ENCODE results near the gene MXRA7. TPM values are rescaled to one million over a fixed set of nuclear protein-coding genes. Genes with fewer than 3 reads are reported as not detected.

Gene MXRA7
- total and polyA plus RNA-seq, 2 donors (not counting 3 experiments of a cell fraction or from before 2014, with no cell fraction given) = 49.5 to 95.8 TPM

DNA sequence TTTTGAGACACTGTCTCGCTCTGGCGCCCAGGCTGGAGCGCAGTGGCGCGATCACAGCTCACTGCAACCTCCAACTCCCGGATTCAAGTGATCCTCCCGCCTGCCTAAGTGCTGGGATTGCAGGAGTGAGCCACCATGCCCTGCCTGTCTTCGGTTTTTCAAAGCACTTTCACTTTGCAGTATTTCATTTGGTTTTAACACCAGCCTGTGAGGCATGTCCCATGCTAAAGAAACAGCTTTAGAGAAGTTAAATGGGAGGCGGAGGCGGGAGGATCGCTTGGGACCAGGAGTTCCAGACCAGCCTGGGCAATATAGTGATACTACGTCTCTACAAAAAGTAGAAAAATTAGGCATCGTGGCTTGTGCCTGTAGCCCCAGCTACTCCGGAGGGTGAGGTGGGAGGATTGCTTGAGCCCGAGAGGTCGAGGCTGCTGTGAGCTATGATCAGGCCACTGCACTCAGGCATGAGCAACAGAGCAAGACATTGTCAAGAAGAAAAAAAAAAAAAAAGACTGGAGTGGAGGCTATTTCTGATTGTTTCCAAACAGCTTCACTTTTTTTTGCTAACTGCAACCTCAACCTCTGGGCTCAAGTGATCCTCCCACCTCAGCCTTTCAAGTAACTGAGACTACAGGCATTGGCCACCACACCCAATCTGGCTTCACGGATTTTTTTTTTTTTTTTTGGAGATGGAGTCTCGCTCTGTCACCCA lies 17.1 kb upstream of the MXRA7 start:
- no TSS peak for BruUV-seq (replicated peaks)
- H3K4me1 ChIP-seq (ENCODE audit: control insufficient read depth, extremely low read depth, insufficient read depth, low read length) = peaks cover 20% of the 10 kb centered on the region
- H3K27ac ChIP-seq (ENCODE audit: insufficient read depth, low read depth, low read length) = peak overlapping the region; percentile 85
- peak overlapping the region in 2 of 3 experiments; percentile 72 to 99 for H3K4me3 ChIP-seq (replicated peaks in 1 of 3; ENCODE audit: insufficient read depth in 1 of 3, low read depth in 1 of 3, low read length in 3 of 3)
- H3K9me3 ChIP-seq (replicated peaks; ENCODE audit: control insufficient read depth, insufficient read depth, low read length) = no peaks in the 10 kb centered on the region
- dilution Hi-C loops (cut with MboI; ENCODE audit: extremely low pct_ligation_motif_present, low sequenced_read_pairs) (no loop called here), intact Hi-C loops (cut with micrococcal nuclease) (no loop called here)
- H3K4me2 ChIP-seq (ENCODE audit: insufficient read depth, low read length) = peak overlapping the region; percentile 71
- FAIRE-seq (no peak), DNase-seq (ENCODE audit: low read depth, low spot score) (peak; percentile 25)
- TF ChIP-seq POLR2AphosphoS5 (IDR thresholded peaks at IDR 0.05; ENCODE audit: insufficient read depth, low read depth, low read length) = no peak
- TF ChIP-seq, protein P1, sequence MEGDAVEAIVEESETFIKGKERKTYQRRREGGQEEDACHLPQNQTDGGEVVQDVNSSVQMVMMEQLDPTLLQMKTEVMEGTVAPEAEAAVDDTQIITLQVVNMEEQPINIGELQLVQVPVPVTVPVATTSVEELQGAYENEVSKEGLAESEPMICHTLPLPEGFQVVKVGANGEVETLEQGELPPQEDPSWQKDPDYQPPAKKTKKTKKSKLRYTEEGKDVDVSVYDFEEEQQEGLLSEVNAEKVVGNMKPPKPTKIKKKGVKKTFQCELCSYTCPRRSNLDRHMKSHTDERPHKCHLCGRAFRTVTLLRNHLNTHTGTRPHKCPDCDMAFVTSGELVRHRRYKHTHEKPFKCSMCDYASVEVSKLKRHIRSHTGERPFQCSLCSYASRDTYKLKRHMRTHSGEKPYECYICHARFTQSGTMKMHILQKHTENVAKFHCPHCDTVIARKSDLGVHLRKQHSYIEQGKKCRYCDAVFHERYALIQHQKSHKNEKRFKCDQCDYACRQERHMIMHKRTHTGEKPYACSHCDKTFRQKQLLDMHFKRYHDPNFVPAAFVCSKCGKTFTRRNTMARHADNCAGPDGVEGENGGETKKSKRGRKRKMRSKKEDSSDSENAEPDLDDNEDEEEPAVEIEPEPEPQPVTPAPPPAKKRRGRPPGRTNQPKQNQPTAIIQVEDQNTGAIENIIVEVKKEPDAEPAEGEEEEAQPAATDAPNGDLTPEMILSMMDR (IDR thresholded peaks at IDR 0.05; ENCODE audit: extremely low read depth in 1 of 2, insufficient read depth in 1 of 2, low read depth in 1 of 2, low read length in 2 of 2) = no peak
- TF ChIP-seq JUN (IDR thresholded peaks at IDR 0.05; ENCODE audit: borderline replicate concordance, insufficient read depth, insufficient read length, low read depth) = no peak
- TF ChIP-seq, protein P2, sequence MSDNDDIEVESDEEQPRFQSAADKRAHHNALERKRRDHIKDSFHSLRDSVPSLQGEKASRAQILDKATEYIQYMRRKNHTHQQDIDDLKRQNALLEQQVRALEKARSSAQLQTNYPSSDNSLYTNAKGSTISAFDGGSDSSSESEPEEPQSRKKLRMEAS (IDR thresholded peaks at IDR 0.05; ENCODE audit: insufficient read depth, insufficient read length) = no peak
- no peak for TF ChIP-seq GATA2 (IDR thresholded peaks at IDR 0.05; ENCODE audit: insufficient read depth, insufficient read length, low read depth, low read length)
- no peak for TF ChIP-seq FOS (IDR thresholded peaks at IDR 0.05; ENCODE audit: borderline replicate concordance, insufficient read depth, low read length)
- no peak for TF ChIP-seq POLR2A (IDR thresholded peaks at IDR 0.05; ENCODE audit: low read depth, low read length)
- TF ChIP-seq EZH2 (IDR thresholded peaks at IDR 0.05; ENCODE audit: borderline replicate concordance, low read depth, low read length, severe bottlenecking) = no peak
- no peak for TF ChIP-seq MYC (IDR thresholded peaks at IDR 0.05; ENCODE audit: low read depth, low read length)
- peaks cover 56% of the 10 kb centered on the region for H3K79me2 ChIP-seq (ENCODE audit: control insufficient read depth, insufficient read depth, low read length)
- H3K36me3 ChIP-seq (ENCODE audit: control insufficient read depth in 2 of 2, extremely low read depth in 1 of 2, insufficient read depth in 2 of 2, low read length in 2 of 2) = peaks cover 7 to 8% of the 10 kb centered on the region in 2 experiments
- no peaks in the 10 kb centered on the region for H4K20me1 ChIP-seq (replicated peaks; ENCODE audit: control insufficient read depth, extremely low read depth, insufficient read depth, low read length)
- no peaks in the 10 kb centered on the region for H3K9me1 ChIP-seq (replicated peaks; ENCODE audit: control insufficient read depth, extremely low read depth, insufficient read depth, low read length)
- H3K27me3 ChIP-seq (ENCODE audit: control insufficient read depth in 2 of 2, insufficient read depth in 2 of 2, low read length in 2 of 2) = no peaks in the 10 kb centered on the region
- ChIA-PET CTCF (interaction anchor here (0.6 to 3.2 kb wide), 9 partner anchors 9 to 673 kb away, joined by 3 to 22 read pairs (median 5); partner anchors contain the start of genes MFSD11 and SRSF2), POLR2A (interaction anchor here (0.6 to 2.2 kb wide), 2 partner anchors 7 to 9 kb away, joined by 3 to 21 read pairs; partner anchors contain the start of genes MFSD11 and SRSF2)
- H2AFZ ChIP-seq (ENCODE audit: low read depth, low read length) = no peak overlapping the region
- H3K9ac ChIP-seq (replicated peaks; ENCODE audit: extremely low read depth, insufficient read depth, low read length) = no peak overlapping the region
